Muscle layer of colon (tissue), 2 donors: ENCODE data around the gene ASIC5.

ENCODE experiments used
- H3K27ac ChIP-seq: one replicate; pipeline ENCODE4 v1.7.0; 2013; ENCODE audit warnings: low read depth, mild to moderate bottlenecking, low read length, moderate library complexity
- H3K27me3 ChIP-seq, 2 donors: one replicate each; pipeline ENCODE4 v1.7.0; 2013; ENCODE audit warnings: low read length in 2 of 2, mild to moderate bottlenecking in 2 of 2; ENCODE audit not compliant: insufficient read depth in 2 of 2, control insufficient read depth in 1 of 2
- H3K36me3 ChIP-seq: one replicate; pipeline ENCODE4 v1.7.0; 2013; ENCODE audit warnings: mild to moderate bottlenecking, low read length; ENCODE audit not compliant: insufficient read depth
- H3K4me1 ChIP-seq: one replicate; pipeline ENCODE4 v1.7.0; 2013; ENCODE audit warnings: mild to moderate bottlenecking, low read length; ENCODE audit not compliant: insufficient read depth
- H3K4me3 ChIP-seq, 2 donors: one replicate each; pipeline ENCODE4 v1.7.0; 2013; ENCODE audit warnings: low read length in 2 of 2, low read depth in 1 of 2, mild to moderate bottlenecking in 1 of 2, moderate library complexity in 1 of 2
- H3K9ac ChIP-seq: one replicate; pipeline ENCODE4 v1.7.0; 2013; ENCODE audit warnings: low read length
- H3K9me3 ChIP-seq: one replicate; pipeline ENCODE4 v1.7.0; 2013; ENCODE audit warnings: mild to moderate bottlenecking, low read length
- donor health status: abdominal sarcoma.
- donor health status: Adenocarcinoma of cecum.

The ASIC5 gene

DNA sequence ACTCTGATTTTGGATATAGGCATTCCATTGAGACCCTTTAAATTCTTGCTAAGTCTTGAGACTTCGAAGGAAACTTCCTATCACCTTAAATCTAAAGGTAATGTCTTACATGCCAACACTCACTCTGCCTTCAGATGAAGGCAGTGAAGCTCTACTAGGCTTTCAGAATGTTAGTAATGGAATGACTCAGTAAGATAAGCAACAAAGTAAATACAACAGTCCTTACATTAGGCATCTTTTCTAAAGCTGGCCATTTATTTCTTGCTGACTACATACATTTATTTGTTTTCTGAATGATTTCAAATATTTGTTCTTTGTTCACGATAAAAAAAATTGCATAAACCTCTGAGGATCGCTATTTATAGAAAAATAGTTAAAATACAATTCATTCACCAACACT lies 43.5 kb downstream of the ASIC5 start:
- Histone ChIP-seq H3K4me3 (no peak overlapping the region), H3K27ac (no peak overlapping the region), H3K36me3 (no peaks in the 10 kb centered on the region), H3K27me3 (no peaks in the 10 kb centered on the region), H3K9me3 (no peaks in the 10 kb centered on the region), H3K4me1 (no peaks in the 10 kb centered on the region), H3K9ac (no peak overlapping the region)

DNA sequence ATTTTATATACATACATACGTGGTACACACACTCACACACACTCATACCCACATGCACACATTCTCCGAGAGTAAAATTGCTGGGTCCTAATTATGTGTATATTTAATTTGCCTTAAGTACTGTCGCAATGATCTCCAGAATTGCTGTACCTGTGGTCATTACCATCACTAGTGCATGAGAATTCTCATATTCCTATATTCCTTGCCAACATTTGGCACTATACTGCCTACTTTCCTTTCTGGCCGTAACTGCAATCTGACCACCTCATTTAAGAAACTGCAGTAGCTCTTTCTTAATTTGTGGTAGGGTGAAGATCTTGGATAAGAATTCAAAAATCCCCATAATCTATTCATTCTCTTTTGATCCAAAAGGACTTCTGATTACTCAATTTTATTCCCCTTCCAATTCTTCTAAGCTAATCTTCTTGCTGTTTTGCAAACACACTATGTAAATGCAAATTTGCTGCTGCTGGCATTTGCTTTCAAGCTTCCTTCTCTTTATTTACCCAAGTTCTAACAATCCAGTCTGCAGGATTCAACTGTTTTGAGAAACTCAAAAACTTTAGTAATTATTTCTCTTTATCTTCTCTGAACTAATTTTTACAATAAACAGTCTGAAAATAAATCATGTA lies 45.1 kb downstream of the ASIC5 start:
- Histone ChIP-seq H3K4me1 (no peaks in the 10 kb centered on the region), H3K4me3 (no peak overlapping the region), H3K36me3 (no peaks in the 10 kb centered on the region), H3K9me3 (no peaks in the 10 kb centered on the region), H3K9ac (no peak overlapping the region), H3K27me3 (no peaks in the 10 kb centered on the region), H3K27ac (no peak overlapping the region)

DNA sequence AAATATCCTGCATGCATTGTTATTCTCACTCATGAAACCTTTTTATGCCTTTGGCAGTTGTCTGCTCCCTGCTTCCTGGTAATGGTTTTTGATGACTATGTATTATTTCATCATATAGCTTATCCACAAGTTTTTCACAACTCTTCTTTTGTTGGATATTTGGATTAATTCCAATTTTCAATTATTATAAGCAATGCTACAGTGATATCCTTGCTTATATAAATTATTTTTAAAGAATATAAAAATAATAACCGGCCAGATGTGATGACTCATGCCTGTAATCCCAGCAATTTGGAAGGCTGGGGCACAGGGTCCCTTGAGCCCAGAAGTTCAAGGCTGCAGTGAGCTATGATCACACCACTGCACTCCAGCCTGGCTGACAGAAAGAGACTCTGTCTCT lies 47.0 kb downstream of the ASIC5 start:
- Histone ChIP-seq H3K36me3 (no peaks in the 10 kb centered on the region), H3K4me1 (no peaks in the 10 kb centered on the region), H3K27me3 (no peaks in the 10 kb centered on the region), H3K9ac (no peak overlapping the region), H3K4me3 (no peak overlapping the region), H3K27ac (no peak overlapping the region), H3K9me3 (no peaks in the 10 kb centered on the region)

DNA sequence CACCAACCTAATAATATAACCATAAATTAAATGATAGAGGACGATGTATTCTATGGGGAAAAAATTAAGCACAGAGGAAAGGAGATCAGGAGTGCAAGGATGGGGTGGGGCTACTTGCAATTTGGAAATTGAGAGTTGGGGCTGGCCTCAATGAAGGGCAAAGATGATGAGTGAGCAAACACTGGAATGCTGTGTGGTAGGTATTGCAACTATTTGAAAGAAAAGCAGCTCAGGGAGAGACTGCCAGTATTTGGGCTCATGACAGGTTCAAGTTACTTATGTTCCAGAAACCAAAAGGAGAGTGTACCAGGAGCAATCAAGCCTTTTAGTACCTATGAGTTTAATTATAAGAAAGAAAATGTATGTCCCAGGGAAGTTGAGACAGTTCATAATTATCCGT lies 47.4 kb downstream of the ASIC5 start:
- H3K9ac ChIP-seq: no peak overlapping the region
- H3K4me1 ChIP-seq: no peaks in the 10 kb centered on the region
- no peak overlapping the region for H3K27ac ChIP-seq
- no peaks in the 10 kb centered on the region for H3K9me3 ChIP-seq
- H3K36me3 ChIP-seq: no peaks in the 10 kb centered on the region
- no peaks in the 10 kb centered on the region for H3K27me3 ChIP-seq
- H3K4me3 ChIP-seq: no peak overlapping the region

DNA sequence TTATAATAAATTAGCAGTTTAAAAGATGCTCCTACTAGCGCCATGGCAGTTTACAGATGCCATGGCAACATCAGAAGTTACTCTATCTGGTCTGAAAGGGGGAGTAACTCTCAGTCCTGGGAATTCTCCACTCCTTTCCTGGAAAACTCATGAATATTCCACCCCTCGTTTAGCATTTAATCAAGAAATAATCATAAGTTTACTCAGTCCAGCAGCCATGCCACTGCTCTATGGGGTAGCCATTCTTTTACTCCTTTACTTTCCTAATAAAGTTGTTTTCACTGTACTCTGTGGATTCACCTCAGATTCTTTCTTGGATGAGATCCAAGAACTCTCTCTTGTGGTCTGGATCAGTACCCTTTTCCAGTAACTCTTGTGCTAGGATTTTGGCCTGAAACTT lies 55.0 kb downstream of the ASIC5 start:
- H3K27me3 ChIP-seq: no peaks in the 10 kb centered on the region
- H3K36me3 ChIP-seq: no peaks in the 10 kb centered on the region
- no peak overlapping the region for H3K9ac ChIP-seq
- H3K27ac ChIP-seq: no peak overlapping the region
- no peaks in the 10 kb centered on the region for H3K9me3 ChIP-seq
- H3K4me3 ChIP-seq: no peak overlapping the region
- H3K4me1 ChIP-seq: peaks cover 16% of the 10 kb centered on the region

DNA sequence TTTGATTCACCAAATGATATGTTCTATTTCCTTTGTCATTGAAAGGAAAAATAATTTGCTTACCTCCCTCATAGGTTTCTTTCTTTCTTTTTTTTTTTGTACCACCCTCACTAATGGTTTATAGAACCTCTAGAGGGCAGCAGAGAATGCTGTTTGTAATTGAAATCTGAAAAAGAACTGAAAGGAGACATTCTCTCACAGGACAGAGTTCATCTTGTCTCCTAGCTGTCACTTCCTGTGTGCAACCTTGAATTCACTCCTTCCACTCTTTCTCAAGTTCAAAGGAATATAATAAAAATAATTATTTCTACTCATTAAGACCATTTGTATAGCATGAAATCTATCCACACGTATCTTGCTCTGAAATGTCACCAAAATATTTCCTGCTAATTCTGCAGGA lies 56.2 kb downstream of the ASIC5 start:
- no peak overlapping the region for H3K27ac ChIP-seq
- H3K9me3 ChIP-seq: no peaks in the 10 kb centered on the region
- H3K27me3 ChIP-seq: no peaks in the 10 kb centered on the region
- no peak overlapping the region for H3K9ac ChIP-seq
- no peak overlapping the region for H3K4me3 ChIP-seq
- H3K4me1 ChIP-seq: peaks cover 22% of the 10 kb centered on the region
- H3K36me3 ChIP-seq: peaks cover 9% of the 10 kb centered on the region

DNA sequence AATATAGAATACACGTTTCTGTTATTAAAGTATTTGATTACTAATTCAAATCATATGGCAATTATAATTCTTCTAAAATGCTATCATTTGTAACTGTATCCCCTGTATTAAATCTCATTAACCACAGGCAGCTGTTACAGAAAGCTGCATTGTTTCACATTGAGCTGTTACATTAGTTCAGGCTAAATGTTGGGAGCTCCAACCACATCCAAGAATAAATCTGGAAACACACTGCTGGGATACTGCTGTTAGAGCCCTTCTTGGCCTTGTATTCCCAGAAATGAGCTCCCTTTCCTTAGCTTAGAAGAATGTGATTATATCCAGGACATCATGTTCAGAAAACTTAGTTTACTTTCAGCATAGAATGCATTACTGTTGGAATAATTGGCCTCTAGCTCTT lies 59.1 kb downstream of the ASIC5 start:
- no peak overlapping the region for H3K9ac ChIP-seq
- no peaks in the 10 kb centered on the region for H3K9me3 ChIP-seq
- H3K27ac ChIP-seq: peak overlapping the region; percentile 69
- peaks cover 14% of the 10 kb centered on the region for H3K36me3 ChIP-seq
- no peak overlapping the region for H3K4me3 ChIP-seq
- H3K27me3 ChIP-seq: no peaks in the 10 kb centered on the region
- H3K4me1 ChIP-seq: peaks cover 30% of the 10 kb centered on the region

DNA sequence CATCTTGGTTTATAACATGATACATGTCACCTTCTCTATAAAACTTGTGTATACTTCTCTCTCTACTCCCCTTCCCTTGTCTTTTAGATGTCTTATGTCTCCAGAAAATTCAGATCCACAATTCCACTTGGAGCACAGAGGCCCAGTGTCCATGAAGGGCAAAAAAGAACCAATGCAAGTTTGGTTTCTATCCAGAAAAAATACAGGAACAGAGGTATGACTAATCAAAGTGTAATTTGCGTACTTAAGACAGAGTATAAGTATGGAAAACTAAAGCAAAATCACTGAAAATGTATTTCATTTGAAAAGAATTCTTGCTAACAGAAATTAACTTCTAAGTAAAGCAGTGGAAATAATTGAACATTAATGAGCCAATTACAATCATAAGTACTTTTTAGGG lies 61.1 kb downstream of the ASIC5 start:
- Histone ChIP-seq H3K27me3 (no peaks in the 10 kb centered on the region), H3K36me3 (peaks cover 14% of the 10 kb centered on the region), H3K27ac (peak overlapping the region; percentile 48), H3K9me3 (no peaks in the 10 kb centered on the region), H3K4me1 (peaks cover 48% of the 10 kb centered on the region), H3K4me3 (no peak overlapping the region), H3K9ac (no peak overlapping the region)

DNA sequence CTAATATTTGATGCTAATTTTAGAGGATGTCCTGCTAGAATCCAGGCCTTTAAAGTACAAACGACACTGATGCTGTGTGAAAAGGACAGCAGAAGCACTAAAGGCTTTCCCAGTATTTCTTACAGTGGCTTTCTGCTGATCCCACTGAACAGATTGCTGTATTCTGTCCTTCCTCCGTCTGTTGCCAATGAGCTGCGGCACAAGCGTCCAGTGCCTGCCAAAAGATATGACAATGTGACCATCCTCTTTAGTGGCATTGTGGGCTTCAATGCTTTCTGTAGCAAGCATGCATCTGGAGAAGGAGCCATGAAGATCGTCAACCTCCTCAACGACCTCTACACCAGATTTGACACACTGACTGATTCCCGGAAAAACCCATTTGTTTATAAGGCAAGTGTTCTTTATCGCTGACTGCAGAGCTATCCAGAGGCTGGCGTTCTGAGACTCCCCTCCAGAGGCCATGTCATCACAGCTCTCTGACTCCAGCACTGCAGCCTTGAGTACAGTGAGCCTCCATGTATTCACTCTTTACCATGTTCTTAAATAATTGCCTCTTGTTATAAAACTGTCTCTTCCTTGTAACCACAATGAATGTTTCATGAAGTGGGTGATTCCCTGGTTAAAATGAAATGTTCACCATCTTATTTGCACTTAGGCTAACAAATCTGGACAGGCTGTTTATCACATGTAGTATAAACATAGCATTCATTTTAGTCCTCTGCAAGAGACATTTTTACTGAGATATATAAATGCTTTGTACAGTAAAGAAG lies 63.7 kb downstream of the ASIC5 start:
- peaks cover 51% of the 10 kb centered on the region for H3K4me1 ChIP-seq
- H3K9ac ChIP-seq: no peak overlapping the region
- no peaks in the 10 kb centered on the region for H3K9me3 ChIP-seq
- H3K4me3 ChIP-seq: no peak overlapping the region
- peaks cover 14% of the 10 kb centered on the region for H3K36me3 ChIP-seq
- H3K27me3 ChIP-seq: no peaks in the 10 kb centered on the region
- H3K27ac ChIP-seq: peak overlapping the region; percentile 50

DNA sequence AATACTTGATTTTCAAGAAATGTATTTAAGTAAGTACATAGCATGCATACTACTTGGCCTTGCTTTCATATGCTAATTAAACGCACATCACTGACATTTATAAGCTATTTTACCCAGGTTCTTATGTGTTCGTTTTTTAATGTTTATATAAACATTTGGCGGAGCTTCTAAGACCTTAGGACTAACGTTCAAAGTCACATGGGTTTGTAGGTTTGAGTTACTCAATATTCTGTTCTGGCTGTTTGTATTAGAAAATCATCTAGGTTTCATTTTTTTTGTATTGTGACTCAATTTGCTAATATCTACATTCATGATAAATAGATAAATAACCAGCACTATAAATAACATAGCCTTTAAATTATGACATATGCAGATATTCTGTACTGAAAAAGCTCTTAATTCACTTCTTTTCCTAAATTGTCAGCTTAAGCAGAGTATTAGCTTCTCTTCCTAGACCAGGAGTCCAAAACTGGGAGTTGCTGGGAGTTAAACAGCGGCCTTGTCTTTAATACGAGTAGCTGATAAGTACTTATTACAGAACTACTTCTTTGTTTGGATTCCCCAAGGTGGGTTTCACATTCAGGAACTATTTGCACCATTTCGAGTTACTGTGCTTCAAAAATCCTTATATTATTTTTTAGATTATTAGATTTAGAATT lies 65.3 kb downstream of the ASIC5 start:
- Histone ChIP-seq H3K36me3 (peaks cover 14% of the 10 kb centered on the region), H3K9me3 (no peaks in the 10 kb centered on the region), H3K27ac (no peak overlapping the region), H3K9ac (no peak overlapping the region), H3K4me1 (peaks cover 39% of the 10 kb centered on the region), H3K4me3 (no peak overlapping the region), H3K27me3 (no peaks in the 10 kb centered on the region)

DNA sequence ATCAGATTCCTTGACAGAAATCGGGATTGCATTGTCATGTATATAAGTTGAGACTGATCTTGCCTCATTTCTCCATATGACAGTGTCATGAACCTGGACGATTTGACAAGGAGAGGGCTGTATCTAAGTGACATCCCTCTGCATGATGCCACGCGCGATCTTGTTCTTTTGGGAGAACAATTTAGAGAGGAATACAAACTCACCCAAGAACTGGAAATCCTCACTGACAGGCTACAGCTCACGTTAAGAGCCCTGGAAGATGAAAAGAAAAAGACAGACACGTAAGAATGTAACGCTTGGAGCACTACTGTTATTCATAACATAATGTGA lies 66.3 kb downstream of the ASIC5 start:
- Histone ChIP-seq H3K9ac (no peak overlapping the region), H3K9me3 (no peaks in the 10 kb centered on the region), H3K27ac (peak overlapping the region; percentile 55), H3K27me3 (no peaks in the 10 kb centered on the region), H3K4me3 (no peak overlapping the region), H3K36me3 (peaks cover 5% of the 10 kb centered on the region), H3K4me1 (peaks cover 35% of the 10 kb centered on the region)
